ENCODE results near the gene ZBTB8OS.
"Not testable (repeated sequence)": the region's sequence is repeated elsewhere in the genome, so short reads cannot be mapped to it uniquely, and the experiment has no call there.

- TF ChIP-seq CTCF, POLR2A (IDR thresholded peaks at IDR 0.05): not testable (repeated sequence)
These were observed 29.6 kb upstream of the ZBTB8OS start for GRCh38 chr1:32679993-32680392.

Data from uterus (tissue), 2 donors.